Fibroblast of skin of left biceps (primary cell): Measurements from ENCODE around the gene OR10V1.
A peak's percentile ranks its signal among the peaks of the same experiment; 100 is the strongest.

Experiments used
- DNase-seq, 2 experiments: peaks; one replicate each; pipeline ENCODE4 v3.0.0-alpha.2; 2013; ENCODE audit warnings: low read depth in 2 of 2

OR10V1 gene

GRCh38 chr11:59668950-59669610 lies 44.6 kb downstream of the OR10V1 start, which contains the start of gene PATL1:
TSS of gene PATL1 (minus strand) at chr11:59669037. CDS start at chr11:59668895, 142 bp downstream.
- peak; percentile 93 to 94 for DNase-seq

GRCh38 chr11:59668188-59668949 lies 45.3 kb downstream of the OR10V1 start:
- no peak for DNase-seq

GRCh38 chr11:59667812-59668187 lies 45.8 kb downstream of the OR10V1 start:
- DNase-seq, result no peak

GRCh38 chr11:59666969-59667368 lies 46.7 kb downstream of the OR10V1 start:
- DNase-seq, result no peak
